BJ (cell line): ENCODE data around the gene CFTR. TPM values are rescaled to one million over a fixed set of nuclear protein-coding genes. Genes with fewer than 3 reads are reported as not detected.
A peak's percentile ranks its signal among the peaks of the same experiment; 100 is the strongest.

ENCODE experiments used
- CTCF ChIA-PET: fragments of 350-600 bp; formaldehyde crosslinking; extraction: SDS; loops from one replicate; lab custom pipeline; 2021; ENCODE audit warnings: antibody characterized with exemption, inconsistent platforms; lab: Yijun Ruan, JAX
- POLR2A ChIA-PET: fragments of 300-600 bp; sonication (Branson Sonifier 250); formaldehyde crosslinking; extraction: SDS; loops from one replicate; lab custom pipeline; 2021; ENCODE audit warnings: antibody characterized with exemption; lab: Charles Lee
- DNase-seq: peaks from one replicate; pipeline ENCODE4 v3.0.0-alpha.2; 2011; ENCODE audit warnings: low read depth
- H3K27me3 ChIP-seq: 2 replicates; pipeline ENCODE4 v1.6.0; 2011; ENCODE audit warnings: low read length; ENCODE audit not compliant: control insufficient read depth, insufficient read depth
- H3K36me3 ChIP-seq: 2 replicates; pipeline ENCODE4 v1.5.1; 2011; ENCODE audit warnings: low read length; ENCODE audit not compliant: control insufficient read depth, insufficient read depth
- H3K4me3 ChIP-seq: 2 replicates; pipeline ENCODE4 v1.5.1; 2011; ENCODE audit warnings: low read depth, mild to moderate bottlenecking, control low read depth, low read length
- polyA plus RNA-seq: library from polyadenylated mRNA; depleted of rRNA; stranded (reverse); fragments of >200 nt; gene quantifications from 2 replicates; pipeline ENCODE4 v1.2.3, GENCODE V29; 2011
- TF ChIP-seq, protein P1 (sequence below): IDR thresholded peaks from 2 replicates; pipeline ENCODE4 v1.5.1; 2011; ENCODE audit warnings: low read depth, mild to moderate bottlenecking, control low read depth, inconsistent platforms, low read length, moderate library complexity; ENCODE audit not compliant: insufficient read depth

Gene CFTR
- polyA plus RNA-seq, 1 experiment, result not detected

- DNase-seq, result peak; percentile 21
- Histone ChIP-seq H3K36me3 (no peaks in the 10 kb centered on the region), H3K27me3 (no peaks in the 10 kb centered on the region), H3K4me3 (no peak overlapping the region)
- ChIA-PET CTCF (no interaction called here), POLR2A (no interaction called here)
- TF ChIP-seq, protein P1, sequence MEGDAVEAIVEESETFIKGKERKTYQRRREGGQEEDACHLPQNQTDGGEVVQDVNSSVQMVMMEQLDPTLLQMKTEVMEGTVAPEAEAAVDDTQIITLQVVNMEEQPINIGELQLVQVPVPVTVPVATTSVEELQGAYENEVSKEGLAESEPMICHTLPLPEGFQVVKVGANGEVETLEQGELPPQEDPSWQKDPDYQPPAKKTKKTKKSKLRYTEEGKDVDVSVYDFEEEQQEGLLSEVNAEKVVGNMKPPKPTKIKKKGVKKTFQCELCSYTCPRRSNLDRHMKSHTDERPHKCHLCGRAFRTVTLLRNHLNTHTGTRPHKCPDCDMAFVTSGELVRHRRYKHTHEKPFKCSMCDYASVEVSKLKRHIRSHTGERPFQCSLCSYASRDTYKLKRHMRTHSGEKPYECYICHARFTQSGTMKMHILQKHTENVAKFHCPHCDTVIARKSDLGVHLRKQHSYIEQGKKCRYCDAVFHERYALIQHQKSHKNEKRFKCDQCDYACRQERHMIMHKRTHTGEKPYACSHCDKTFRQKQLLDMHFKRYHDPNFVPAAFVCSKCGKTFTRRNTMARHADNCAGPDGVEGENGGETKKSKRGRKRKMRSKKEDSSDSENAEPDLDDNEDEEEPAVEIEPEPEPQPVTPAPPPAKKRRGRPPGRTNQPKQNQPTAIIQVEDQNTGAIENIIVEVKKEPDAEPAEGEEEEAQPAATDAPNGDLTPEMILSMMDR, result no peak
Measured at GRCh38 chr7:117645481-117646165, 165.8 kb downstream of the CFTR start.

DNA sequence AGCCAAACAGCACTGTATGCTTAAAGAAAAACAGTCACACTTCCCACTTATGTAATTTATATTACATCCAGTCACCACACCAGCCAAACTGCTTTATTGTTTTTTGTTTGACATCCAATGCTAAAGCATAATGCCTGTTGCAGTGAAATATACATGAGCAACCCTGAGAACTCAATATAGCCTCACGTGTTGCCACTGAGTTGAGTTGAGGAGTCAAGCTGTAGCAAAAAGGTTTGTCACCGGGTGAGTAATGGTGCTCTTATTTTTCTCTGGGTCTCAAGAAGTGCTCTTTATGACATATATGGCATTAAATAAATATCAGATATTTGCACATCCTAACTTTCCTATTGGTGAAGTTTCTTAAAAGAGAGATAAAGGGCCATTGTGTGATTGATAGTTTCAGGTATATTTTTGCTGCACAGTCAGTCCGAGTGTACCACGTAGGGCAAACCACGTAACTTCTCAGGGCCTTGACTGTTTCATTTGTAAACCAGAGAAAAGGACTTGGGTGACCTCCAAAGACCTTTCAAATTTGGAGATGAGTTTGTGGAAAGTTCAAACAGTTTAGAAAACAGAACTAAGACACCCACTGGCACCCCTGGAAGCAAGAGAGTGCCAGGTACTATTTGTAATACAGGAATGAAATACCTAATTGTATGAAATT lies 168.5 kb downstream of the CFTR start:
- ChIA-PET CTCF (interaction anchor here (0.8 kb wide), 1 partner anchor 25 kb away, joined by 3 read pairs; no protein-coding TSS in a partner anchor), POLR2A (no interaction called here)
- TF ChIP-seq, protein P1, result no peak
- Histone ChIP-seq H3K27me3 (no peaks in the 10 kb centered on the region), H3K36me3 (no peaks in the 10 kb centered on the region), H3K4me3 (no peak overlapping the region)
- DNase-seq, result no peak

GRCh38 chr7:117652943-117653680 lies 173.3 kb downstream of the CFTR start:
- TF ChIP-seq, protein P1, result no peak
- CTCF ChIA-PET, result no interaction called here
- Histone ChIP-seq H3K36me3 (no peaks in the 10 kb centered on the region), H3K4me3 (no peak overlapping the region), H3K27me3 (no peaks in the 10 kb centered on the region)
- DNase-seq, result no peak
- POLR2A ChIA-PET, result no interaction called here

DNA sequence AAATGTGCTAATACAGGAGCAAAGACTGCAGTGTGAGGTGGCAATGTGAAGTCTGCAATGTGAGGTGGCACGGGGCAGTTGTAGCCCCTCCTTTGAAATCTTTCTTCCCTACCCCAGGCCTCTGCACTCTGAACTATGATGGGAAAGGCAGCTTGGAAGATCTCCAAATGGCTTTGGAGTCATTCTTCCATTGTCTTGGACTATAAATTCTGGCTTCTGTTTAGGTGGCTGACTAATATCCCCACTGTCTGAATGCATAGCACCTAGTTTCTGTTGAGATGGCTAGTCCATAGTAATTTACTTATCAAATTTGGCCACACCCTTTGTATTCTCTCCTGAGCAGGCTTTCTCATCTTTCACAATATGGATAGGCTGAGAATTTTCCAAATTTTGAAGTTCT lies 175.0 kb downstream of the CFTR start:
- H3K36me3 ChIP-seq, result no peaks in the 10 kb centered on the region
- CTCF ChIA-PET, result interaction anchor here (0.6 kb wide), 1 partner anchor 10 kb away, joined by 3 read pairs; no protein-coding TSS in a partner anchor
- no peak overlapping the region for H3K4me3 ChIP-seq
- TF ChIP-seq, protein P1, result no peak
- no peak for DNase-seq
- H3K27me3 ChIP-seq, result no peaks in the 10 kb centered on the region
- POLR2A ChIA-PET, result no interaction called here

DNA sequence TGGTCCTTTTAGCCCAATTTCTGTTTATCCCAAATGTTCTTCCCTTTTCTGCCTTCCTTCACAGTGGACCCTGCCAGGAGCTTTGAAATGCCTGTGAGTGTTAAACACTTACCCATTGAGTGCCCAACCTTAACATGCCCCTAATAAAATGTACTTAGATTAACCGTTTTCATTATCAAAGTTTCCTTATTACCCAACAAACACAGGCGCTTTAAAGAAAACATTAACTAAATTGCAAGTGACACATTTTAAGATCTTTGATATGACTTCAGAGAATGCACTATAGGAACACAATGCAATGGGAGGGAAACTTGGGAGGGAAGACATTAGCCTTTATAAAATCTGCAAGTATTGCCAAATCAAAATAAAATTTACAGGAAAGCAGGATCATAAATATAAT lies 177.0 kb downstream of the CFTR start:
- POLR2A ChIA-PET, result no interaction called here
- TF ChIP-seq, protein P1, result no peak
- H3K27me3 ChIP-seq, result no peaks in the 10 kb centered on the region; the same call in 1 of the 2 replicates
- CTCF ChIA-PET, result interaction anchor here (2.3 kb wide), 1 partner anchor 16 kb away, joined by 5 read pairs; no protein-coding TSS in a partner anchor
- H3K36me3 ChIP-seq, result no peaks in the 10 kb centered on the region
- no peak overlapping the region for H3K4me3 ChIP-seq
- no peak for DNase-seq
